Brain microvascular endothelial cell (primary cell): ENCODE data around the gene DCPS.

Source experiments
- DNase-seq: peaks from one replicate; pipeline ENCODE4 v3.0.0-alpha.2; 2020
- H3K27ac ChIP-seq: fragments of 250-450 bp; sonication (Bioruptor Pico); 2 replicates; pipeline ENCODE4 v1.5.1; 2020; ENCODE audit warnings: mild to moderate bottlenecking, moderate library complexity
- H3K27me3 ChIP-seq: fragments of 250-450 bp; sonication (Bioruptor Pico); replicated peaks from 2 replicates; pipeline ENCODE4 v1.5.1; 2020; ENCODE audit warnings: mild to moderate bottlenecking
- H3K36me3 ChIP-seq: fragments of 250-450 bp; sonication (Bioruptor Pico); replicated peaks from 2 replicates; pipeline ENCODE4 v1.5.1; 2020; ENCODE audit warnings: mild to moderate bottlenecking
- H3K4me3 ChIP-seq: 2 replicates; pipeline ENCODE4 v1.5.1; 2011; ENCODE audit warnings: low read depth, mild to moderate bottlenecking, control low read depth, low read length, moderate library complexity
- CTCF ChIP-seq: IDR thresholded peaks from 2 replicates; pipeline ENCODE4 v1.5.1; 2011; ENCODE audit warnings: low read depth, mild to moderate bottlenecking, moderate library complexity, low read length, control low read depth, inconsistent platforms; ENCODE audit errors: missing control alignments
- in situ Hi-C: cut with HindIII; loops from 2 replicates; pipeline ENCODE4 v1.10.0; 2017; ENCODE audit warnings: low sequenced_read_pairs, low pct_ligation_motif_present

DCPS gene

DNA sequence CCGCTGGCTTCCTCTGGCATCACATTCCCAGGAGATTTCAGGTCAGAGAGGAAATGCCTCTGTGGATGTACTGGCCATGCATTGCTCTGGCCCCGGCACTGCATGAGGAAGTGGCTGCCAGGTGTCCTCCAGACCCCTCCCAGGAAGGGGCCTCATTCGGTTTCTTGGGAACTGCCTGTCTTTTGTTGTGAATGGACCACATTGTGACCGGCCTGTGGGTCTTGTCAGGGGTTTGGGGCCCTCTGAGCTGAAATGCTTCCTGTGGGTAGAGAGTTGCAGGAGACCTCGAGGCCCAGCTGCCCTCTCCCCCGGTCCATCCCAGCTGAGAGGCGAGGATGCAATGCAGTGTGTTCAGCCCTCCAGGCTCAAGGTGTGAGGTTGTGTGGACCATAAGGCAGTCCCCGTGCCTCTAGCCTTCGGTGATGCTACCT, 32.8 kb downstream of the DCPS start:
- H3K27ac ChIP-seq, result no peak overlapping the region
- TF ChIP-seq CTCF, result no peak
- DNase-seq, result no peak
- no peaks in the 10 kb centered on the region for H3K36me3 ChIP-seq
- no peak overlapping the region for H3K4me3 ChIP-seq
- in situ Hi-C loops, result no loop called here
- H3K27me3 ChIP-seq, result no peaks in the 10 kb centered on the region

DNA sequence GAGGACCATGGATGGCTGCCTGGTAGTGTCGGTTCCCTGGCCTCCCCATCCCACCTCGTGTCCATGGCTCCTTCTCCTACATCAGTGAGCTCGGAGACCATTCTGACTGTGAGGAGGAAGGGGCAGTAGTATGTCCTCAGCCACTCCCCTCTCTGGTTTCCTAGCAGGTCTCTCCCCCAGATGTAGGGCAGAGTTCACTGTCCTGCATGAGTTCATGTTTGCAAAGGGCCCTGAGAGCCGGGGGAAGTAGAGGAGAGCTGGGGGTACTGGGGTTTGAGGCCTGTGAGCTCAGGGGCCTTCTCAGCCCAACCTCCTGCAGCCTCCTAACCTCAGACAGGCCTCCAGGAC, 33.2 kb downstream of the DCPS start:
- no peaks in the 10 kb centered on the region for H3K27me3 ChIP-seq
- H3K27ac ChIP-seq, result no peak overlapping the region
- H3K36me3 ChIP-seq, result no peaks in the 10 kb centered on the region
- no peak overlapping the region for H3K4me3 ChIP-seq
- in situ Hi-C loops, result no loop called here
- DNase-seq, result no peak
- no peak for TF ChIP-seq CTCF

- no peak for TF ChIP-seq CTCF
- no peak overlapping the region for H3K27ac ChIP-seq
- no peaks in the 10 kb centered on the region for H3K36me3 ChIP-seq
- in situ Hi-C loops, result no loop called here
- DNase-seq, result no peak
- no peak overlapping the region for H3K4me3 ChIP-seq
- no peaks in the 10 kb centered on the region for H3K27me3 ChIP-seq
Measured at GRCh38 chr11:126337474-126338241, 33.8 kb downstream of the DCPS start.

DNA sequence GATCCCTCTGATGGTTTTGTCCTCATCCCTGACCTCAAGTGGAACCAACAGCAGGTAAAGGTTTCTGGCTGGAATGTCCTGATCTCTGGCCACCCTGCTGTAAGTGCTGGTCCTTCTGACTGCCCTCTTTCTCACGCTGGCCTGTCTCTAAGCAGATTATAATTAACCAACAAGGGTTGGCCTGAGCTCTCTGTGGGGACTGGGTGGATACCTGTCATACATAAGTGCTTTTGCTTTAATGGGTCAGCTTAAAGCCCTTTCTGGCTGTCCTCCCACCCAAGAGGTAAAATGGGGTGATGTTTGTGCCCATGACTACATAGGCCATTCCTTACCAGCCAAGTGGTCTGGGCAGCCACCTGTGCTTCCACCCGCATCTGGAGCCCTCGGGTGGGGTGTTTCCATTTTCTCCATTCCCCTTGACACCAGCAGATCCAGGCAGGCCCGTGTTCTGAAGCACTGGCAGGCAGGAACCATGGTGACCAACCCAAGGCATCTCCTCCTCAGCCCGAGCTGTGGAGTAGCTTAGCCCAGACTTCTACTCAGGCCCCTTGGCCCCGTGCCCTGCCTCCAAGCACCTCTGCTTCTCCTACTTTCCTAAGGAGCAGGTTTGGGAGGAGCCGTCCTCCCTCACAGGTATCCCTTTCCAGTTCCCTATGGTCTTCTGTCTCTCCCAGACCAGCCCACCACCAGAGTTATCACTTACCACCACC, 34.6 kb downstream of the DCPS start:
- in situ Hi-C loops, result no loop called here
- H3K36me3 ChIP-seq, result no peaks in the 10 kb centered on the region

DNA sequence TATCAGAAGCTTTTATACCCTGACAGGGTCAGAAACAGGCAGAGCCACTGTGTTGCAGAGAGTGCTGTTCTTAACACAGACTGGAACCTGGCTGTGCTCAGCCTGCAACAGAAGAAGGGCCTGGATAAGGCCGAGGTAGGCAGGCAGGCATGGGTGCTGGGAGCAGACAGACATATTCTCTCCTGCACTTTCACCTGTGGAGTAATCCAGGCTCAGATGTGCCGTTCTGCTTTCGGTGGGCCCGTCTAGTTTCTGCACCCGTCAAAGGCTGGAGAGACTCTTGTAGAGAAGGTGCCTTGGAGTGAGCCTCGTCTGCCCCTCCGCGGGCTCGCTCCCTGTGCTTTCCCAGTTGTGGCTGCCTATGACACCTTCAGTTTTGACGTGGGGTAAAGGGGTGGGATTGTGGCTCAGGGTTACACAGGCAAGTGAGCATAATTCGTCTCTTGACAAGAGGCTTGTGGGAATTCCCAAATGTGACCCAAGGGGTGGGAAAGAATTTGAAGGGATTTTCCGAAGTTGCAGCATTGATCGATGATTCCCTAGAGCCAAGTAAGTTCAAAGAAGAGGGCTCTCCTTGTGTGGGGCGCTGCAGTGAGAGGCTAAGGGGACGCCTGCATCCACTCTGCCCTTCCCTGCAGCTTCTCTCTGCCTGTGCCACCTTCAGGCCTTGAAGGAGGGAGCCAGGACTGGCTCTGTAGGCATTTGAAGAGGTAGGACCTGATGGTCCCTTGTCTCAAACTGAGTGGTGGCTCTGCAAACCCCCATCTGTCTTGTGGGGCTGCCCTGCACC, 35.4 kb downstream of the DCPS start:
- DNase-seq, result no peak
- no peak for TF ChIP-seq CTCF
- no peaks in the 10 kb centered on the region for H3K27me3 ChIP-seq
- H3K27ac ChIP-seq, result no peak overlapping the region
- H3K36me3 ChIP-seq, result no peaks in the 10 kb centered on the region
- in situ Hi-C loops, result no loop called here
- H3K4me3 ChIP-seq, result no peak overlapping the region

More for the DNA sequence above, 34.6 kb downstream of the DCPS start:
- no peak for TF ChIP-seq CTCF
- H3K4me3 ChIP-seq, result no peak overlapping the region
- no peak overlapping the region for H3K27ac ChIP-seq
- H3K27me3 ChIP-seq, result no peaks in the 10 kb centered on the region
- DNase-seq, result no peak
